ENCODE results near the gene TSSC4.
"Not testable (repeated sequence)": the region's sequence is repeated elsewhere in the genome, so short reads cannot be mapped to it uniquely, and the experiment has no call there.

TSSC4 gene

DNA sequence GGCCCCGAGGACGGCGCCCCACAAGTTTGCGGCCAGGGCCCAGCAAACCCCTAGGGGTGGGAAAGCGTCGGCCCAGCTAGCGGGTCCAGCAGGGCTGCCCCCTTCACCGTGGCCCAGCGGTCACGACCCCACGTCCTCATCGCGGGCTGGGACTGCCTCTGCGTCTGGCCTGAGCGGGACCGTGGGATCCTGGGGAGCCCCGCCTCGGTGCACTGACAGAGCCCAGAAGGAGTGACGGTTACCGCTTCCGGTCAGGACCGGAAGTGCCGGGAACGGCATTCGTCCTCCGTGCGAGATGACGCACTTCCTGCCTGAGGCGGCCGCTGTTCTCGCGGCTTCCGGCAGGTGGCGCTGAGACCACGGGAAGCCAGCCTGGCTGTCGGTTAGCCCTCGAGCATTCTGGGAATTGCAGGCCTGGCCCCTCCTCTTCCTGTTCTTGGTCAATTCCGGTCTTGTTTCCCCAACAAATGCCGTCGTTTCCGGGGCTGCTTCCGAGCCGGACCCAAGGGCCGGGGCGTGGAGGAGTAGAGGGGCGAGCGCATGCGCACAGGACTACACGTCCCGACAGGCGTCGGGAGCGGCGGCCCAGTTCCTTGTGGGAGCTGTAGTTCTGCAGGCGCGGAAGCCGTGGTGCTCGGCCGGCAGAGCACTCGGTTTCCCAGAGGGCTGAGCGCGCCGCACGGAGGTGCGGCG lies at the start of gene TSSC4:
Gene TSSC4 (plus strand): TSS at position 682 of the 693 bp plus-strand sequence. CDS start 1,884 bp downstream, outside the sequence.
- DNase-seq: peak; percentile 99

DNA sequence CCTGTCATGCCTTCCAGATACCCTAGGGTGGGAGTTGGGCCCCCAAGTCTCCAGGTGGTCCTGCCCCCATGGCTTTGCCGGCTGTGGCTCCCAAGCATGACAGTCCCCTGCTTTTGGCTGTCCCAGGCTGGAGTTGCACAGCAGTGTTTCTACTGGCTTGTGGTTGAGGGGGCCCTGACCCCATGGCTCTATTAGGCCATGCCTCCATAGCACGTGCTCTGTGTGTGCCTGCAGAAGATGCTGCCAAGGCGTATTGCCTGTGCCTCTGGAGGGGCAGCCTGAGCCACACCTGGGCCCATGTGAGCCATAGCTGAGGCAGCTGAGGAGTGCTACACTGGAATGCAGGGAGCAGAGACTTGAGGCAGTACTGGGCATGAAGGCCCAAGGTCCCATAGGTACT lies 48.8 kb upstream of the TSSC4 start:
- DNase-seq: no peak

DNA sequence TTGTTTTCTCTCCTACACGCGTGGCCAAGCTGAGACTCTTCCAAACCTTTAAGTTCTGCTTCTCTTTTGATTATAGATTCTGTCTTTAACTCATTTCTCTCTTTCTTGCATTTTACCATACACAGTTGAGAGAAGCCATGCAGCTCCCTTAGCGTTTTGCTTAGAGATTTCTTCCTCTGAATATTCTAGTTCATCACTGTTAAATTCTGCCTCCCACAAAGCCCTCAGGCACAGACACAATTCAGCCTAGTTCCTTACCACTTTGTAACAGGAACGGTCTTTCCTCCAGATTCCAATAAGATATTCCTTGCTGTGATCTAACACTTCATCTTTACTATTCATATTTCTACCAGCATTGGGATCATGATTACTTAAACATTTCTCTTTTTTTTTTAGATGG lies 48.1 kb upstream of the TSSC4 start:
- no peak for DNase-seq

DNA sequence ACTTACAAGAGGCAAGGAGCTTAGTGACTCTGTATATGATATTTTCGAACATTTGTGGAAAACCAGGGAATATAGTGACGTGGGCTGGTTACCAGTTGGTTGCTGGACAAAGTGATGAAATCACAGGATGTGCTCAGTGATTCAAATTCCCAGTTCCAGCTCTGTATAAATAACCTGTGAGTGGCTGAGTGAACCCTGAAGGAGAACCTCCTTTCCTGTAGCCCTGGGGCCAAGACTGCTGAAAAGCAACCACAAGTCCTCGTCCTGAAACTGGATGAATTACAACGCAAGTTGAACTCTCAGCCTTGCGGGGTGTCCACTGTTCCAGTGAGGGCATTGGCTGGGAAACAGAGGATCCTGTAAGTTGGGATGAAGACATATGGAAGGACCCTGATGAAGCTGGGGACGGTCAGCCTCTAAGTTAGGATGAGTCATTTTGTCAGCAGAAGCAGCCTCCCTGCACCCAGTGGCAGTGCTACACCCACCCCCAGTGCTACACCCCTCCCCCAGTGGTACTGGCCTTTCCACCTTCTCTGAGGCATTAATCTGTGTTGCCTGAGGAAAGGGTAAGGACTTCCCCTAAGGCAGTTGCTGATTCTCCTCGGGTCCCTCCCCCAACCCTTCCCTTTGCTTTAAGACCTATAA lies 45.4 kb upstream of the TSSC4 start:
- no peak for DNase-seq

DNA sequence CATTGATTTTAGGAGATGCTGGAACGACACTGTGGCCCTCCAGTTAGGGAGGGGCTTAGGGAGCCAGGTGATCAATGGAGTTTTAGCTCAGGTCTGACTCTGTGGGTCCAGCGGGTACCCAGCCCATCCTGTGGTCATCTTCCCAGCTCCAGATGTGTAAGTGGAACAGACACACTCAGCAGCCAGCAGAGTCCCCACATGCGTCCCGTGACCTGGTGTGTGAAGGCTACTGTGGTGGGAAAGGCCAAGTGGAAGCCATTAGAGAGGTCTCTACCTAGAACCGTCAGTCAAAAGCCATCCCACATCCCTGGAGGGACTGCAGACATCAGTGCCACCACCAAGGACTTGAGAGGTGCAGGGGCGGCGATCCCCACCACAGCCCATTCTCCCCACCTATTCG lies 43.3 kb upstream of the TSSC4 start:
- DNase-seq: no peak

DNA sequence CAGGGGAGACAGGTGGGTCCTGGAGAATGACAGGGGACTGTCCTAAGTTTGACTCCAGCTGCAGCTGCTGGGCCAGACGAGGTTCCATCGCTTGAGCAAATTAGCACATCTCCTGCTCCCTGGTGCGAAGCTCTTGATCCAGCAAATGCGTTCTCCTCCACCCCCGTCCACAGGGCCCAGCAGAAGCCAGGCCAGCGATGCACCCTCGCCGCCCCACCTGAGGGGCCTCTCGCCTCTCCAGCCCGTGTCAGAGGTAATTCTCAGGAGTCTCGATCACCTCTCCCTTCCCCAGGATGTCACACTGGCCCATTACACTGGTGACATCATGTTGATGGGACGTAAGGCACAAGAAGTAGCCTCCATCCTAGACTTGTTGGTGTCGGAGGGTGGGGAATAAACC lies 42.9 kb upstream of the TSSC4 start:
- not testable (repeated sequence) for DNase-seq

DNA sequence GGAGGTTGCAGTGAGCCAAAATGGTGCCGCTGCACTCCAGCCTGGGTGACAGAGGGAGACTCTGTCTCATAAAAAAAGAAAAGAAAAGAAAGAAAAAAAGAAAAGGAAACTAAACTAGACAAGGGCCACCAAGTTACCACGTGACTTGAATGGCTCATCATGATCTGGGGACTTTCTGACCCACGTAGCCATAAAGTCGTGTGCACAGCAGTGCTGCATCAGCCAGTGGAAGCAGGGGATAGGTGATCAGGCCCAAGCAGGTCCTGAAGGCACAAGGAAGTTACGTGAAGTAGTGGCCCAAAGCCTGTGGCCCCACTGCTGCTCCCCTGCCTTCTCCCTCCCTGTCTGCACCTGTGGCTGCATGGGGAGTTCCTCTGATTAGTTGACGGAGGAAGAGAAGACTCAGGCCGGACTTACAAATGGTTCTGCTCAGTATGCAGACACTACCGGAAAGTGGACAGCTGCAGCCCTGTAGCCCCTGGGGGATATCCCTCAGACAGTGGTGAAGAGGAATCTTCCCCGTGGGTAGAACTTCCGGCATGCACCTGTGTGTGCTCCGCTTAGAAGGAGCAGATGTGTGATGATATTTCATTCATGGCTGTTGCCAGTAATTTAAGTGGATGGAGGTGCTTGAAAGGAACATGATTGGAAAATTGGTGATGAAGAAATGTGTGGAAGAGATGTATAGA lies 41.7 kb upstream of the TSSC4 start:
- DNase-seq: no peak

DNA sequence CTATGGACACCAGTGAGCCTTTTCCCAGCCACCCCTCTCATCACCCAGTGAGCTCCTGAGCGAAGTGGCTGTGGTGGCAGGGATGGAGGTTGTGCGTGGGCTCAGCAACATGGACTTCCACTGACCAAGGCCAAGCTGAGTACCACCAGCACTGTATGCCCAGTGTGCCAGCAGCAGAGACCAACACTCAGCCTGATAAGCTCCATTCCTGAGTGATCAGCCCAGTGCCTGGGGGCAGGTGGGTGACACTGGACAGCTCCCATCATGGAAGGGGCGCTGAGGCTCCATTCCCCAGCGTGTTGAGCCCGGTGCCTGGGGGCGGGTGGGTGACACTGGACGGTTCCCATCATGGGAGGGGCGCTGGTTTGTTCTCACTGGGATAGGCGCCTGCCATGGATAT lies 41.0 kb upstream of the TSSC4 start:
- DNase-seq: no peak

DNA sequence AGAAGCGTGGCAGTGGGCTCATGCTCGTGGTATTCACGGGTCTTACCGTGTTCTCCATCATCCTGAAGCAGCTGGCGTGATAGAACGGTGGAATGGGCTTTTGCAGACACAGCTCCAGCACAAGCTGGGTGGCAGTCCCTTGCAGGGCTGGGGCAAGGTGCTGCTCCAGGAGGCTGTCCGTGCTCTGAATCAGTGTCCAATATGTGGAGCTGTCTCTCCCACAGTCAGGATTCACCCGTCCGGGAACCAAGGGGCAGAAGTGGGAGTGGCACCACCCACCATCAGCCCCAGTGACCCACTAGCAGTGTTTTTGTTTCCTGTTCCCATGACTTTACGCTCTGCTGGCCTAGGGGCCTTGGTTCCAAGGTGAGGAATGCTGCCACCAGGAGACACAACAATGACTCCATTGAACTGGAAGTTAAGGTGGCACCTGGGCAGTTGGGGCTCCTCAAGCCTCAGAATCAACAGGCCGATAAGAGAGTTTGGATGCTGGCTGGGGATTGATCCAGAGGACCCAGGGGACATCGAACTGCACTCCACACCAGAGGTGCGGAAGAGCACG lies 40.4 kb upstream of the TSSC4 start:
- no peak for DNase-seq

DNA sequence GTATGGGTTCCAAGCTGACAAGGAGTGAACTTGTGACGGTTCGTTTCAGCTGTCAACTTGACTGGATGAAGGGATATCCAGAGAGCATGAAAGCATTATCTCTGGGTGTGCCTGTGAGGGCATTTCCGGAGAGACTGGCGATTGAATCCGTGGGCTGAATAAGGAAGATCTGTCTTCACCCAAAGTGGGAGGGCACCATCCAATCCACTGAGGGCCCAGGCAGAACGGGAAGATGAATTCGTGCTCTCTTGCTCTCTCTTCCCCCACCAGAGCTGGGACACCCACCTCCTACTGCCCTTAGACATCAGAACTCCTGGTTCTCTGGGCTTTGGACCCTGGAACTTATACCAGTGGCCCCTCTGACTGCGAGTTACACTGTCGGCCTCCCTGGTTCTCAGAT lies 39.0 kb upstream of the TSSC4 start:
- no peak for DNase-seq

DNA sequence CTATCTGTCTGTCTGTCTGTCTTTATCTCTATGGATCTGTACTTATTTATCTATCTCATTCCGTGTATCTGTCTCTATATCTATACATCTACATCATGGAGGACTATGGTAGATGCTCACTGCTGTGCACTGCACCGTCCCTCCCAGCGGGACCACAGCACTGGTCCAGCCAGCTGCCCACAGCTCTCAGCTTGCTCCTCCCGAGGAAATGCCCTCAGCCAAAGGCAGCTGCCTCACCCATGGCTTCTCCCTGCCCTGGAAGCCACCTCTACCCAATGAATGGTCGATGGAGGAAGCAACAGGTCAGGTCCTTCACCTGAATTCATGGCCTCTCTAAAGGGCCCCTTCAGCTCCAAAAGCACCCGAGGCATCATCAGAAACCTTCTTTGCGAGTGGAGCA lies 38.1 kb upstream of the TSSC4 start:
- DNase-seq: no peak

DNA sequence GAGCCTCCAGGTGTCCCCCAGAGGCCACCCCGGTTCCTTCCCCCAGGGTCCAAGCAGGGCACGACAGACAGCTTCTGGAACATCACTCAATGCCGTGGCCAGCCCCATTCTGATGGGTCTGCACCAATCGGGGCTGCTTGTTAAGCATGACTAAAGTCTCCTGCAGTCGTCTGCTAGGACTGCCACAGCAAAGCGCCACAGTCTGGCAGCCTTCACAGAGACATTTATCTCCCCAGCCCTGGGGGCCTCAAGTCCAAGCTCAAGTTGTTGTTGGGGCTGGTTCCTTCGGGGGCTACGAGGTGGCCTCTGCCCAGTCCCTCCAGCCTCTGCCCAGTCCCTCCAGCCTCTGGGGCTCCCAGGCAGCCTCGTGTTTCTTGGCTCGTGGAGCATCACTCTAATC lies 37.4 kb upstream of the TSSC4 start:
- DNase-seq: no peak

DNA sequence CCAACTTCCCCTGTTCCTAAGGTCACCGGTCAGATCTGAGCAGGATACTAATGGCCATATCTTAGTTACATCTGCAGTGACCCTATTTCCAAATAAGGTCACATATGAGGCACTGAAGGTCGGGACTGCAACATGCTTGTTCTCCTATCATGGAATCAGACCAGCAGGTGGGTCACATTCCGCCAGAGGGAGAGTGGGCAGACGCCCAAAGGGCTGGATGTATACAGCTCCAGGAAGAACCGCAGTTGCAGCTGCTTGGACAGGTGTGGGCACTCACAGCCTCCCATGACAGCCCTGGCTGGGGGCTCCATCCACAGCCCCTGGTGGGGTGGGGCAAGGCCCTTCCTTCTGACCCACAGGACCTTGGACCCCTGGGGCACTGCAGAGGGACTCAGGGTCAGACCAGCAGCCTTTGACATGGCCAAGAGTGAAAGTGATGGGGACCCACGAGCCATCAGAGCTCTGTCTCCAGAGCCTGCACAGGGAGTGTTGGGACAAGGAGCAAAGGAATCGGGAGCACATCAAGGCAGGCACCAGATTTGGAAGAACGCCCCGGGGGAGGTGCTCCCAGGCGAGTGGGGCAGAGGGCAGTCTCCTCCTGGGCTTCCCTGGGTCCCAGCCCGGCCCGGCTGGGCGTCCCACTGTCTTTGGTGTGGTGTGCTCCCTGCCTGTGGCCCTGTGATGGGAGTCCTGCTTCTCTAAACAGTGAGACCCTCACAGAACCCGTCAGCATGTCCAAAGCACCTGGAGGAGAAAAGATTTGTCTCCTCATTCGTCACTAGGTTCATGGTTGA lies 36.8 kb upstream of the TSSC4 start:
- no peak for DNase-seq

DNA sequence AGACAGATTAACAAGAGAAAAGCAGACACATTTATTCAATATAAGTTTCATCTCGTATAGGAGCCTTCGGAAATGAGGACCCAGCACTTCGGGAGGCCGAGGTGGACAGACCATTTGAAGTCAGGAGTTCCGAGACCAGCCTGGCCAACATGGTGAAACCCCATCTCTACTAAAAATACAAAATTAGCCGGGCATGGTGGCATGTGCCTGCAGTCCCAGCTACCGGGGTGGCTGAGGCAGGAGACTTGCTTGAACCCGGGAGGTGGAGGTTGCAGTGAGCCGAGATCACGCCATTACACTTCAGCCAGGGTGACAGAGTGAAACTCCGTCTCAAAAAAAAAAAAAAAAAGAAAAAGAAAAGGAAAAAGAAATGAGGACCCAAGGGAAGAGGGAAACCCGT lies 36.2 kb upstream of the TSSC4 start:
- DNase-seq: not testable (repeated sequence)

DNA sequence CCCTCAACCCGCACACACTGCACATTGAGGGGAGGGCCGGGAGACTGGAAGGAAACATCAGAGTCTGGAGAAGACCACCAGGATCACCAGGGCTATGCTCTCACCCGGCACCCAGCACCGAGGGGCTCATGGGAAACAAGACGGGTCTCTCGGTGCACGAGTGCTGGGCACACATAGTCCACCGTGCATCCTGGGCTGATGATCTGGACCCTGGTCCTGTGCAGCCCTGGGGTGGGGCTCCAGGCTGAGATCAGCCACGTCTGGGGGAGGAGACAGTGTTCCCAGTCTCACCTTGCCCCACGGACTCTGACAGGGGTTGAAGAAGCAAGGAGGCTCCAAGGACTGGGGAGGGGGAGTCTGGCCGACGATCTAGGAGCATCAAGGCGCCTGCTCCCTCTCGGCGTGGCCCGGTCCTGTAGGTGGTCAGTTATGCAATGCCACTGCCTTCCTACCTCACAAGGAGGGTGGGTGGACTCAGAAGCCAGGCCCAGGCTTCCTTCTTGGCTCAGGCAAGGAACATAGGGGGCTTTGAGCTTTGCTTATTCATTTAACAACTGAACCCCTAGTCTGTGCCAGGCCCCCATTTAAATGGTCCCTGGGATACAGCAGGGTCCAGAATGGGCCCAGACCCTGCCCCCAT lies 34.9 kb upstream of the TSSC4 start:
- DNase-seq: no peak

DNA sequence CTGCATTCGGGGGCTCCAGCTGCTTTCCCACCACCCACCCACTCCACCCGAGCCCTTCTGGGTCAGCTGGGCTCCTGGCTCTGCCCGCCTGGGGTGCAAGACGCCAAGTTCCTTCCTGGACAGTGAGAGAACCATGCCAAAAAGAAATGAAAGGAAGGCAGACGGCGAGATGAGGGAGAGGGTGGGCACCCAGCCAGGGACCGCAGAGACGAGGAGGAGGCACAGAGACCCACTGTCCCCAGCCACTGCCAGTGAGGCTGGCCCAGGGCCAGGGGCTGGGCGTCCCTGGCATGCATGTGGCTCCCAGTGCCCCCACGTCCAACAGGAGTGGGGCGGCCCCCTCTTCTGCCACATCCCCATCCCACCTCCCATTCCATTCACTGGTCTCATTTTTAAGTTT lies 34.3 kb upstream of the TSSC4 start:
- no peak for DNase-seq

DNA sequence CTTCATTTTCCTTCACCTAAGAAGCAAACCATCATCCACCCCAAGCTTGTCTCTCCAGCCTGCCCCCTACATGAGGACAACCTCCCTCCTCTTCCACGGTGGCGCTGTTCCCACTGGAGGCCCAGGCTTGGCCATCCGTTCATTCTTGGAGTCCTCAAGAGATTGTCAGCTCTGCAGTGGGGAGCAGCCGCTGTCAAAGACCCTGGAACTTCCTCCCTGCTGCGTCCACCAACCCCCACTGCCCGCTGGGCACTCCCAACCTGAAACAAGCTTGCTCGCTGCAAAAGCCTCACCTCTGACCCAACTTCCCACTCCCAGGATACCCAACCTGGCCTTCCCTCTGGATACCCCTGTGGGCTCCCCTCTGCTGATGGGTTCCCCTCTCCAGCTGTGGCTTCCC lies 33.8 kb upstream of the TSSC4 start:
- DNase-seq: no peak

DNA sequence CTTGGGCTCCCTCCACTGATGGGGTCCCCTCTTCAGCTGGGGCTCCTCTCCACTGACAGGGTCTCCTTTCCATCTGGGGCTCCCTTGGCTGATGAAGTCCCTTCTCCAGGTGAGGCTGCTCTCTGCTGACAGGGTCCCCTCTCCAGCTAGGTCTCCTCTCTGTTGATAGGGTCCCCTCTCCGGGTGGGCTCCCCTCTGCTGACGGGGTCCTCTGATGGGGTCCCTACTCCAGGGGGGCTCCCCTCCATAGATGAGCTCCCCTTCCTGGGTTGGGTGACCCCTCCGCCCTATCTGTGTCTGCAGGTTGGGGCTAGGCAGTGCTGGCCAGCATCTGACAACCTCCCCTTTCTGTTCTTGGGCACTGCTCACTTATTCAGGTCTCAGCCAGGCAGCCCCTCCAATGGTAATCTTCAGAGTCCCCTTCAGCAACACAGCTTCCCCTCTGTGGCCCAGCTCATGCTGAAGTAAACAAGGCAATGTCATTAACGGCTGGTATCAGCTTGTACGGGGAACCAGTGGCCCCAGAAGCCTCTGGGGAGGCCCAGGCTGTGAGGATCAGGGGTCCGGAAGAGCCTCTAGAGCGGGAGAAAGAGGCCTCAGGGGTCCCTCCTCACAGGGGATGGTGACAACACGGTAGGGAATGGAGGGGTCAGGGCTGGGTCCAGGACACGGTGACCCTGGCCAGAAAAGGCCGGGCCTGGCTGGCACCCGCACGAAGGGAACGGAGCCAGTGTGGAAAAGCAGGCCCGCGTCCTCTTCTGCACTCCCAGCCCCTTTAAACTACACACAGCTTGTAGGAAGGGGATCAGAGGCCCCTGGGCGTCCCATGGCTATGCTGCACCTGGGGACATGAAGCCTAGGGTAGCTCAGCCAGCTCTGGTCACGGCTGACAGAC lies 33.0 kb upstream of the TSSC4 start:
- DNase-seq: no peak

DNA sequence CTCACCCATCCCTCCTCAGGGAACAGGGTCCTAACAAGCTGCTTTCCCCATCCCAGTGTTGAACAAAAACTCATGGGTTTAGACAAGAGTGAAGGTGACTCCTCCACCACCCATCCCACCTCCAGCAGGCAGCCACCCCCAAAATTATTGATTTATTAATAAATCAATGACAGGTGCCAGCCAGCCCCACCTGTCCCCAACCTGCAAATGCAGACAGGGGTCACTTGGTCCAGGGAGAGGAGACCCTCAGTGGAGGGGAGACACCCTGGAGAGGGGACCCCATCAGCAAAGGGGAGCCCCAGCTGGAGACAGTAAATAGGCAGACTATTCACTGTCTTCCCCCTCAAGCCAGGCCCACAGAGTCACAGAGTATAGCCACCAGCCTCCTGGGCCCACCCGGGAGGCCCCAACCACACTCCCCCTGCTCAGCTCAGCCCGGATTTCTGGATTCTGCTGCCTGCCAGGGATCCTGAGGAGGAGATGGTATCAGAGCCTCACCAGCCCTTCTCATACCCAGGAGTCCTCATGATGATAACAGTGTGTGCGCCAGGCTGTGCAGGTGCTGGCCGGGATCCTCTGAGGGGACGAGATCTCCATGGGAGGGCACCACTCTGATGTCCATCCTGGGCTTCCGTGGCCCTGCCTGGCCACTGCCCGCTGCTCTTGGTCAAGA lies 32.2 kb upstream of the TSSC4 start:
- no peak for DNase-seq

DNA sequence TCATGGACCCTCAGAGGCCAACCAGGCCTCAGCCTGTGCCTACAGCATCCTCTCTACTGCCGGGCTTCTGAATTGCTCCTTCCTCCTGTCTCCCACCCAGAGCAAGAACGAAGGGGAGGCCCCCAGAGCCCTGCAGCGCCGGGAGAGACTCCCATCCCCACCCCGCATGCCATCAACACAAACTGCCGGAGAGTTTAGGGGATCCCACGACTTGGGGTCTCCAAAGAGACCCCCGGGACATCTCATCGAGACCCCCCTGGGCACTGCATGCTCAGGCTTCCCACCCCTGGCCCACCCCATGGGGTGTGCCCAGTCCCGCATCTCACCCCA lies 31.7 kb upstream of the TSSC4 start:
- DNase-seq: no peak

DNA sequence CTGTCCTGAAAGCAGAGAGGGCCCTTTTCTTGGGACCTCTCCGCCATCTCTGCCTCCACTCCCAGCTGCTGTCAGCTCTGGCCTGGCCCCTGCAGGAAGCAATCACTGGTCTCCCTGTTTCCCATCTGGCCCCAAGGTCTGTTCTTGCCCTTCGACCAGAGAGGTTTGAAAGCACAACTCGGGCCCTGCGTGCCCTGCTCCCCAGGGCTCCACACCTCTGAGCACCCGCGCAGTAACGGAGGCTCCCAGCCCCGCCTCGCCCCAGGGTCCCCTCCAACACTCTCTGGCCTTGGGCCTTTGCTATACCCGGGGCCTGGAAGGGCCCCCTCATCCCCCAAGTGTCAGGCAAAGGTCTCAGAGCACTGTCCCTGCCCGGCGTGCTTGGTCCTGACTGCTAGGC lies 31.2 kb upstream of the TSSC4 start:
- DNase-seq: no peak

Data from kidney glomerular epithelial cell (primary cell).